Measurements from ENCODE around the gene PDE4D. TPM values are rescaled to one million over a fixed set of nuclear protein-coding genes. Genes with fewer than 3 reads are reported as not detected.

PDE4D gene
- total and polyA plus RNA-seq, 2 of the 4 experiments (the other 2 are of a cell fraction), result 1.4 to 7.9 TPM

DNA sequence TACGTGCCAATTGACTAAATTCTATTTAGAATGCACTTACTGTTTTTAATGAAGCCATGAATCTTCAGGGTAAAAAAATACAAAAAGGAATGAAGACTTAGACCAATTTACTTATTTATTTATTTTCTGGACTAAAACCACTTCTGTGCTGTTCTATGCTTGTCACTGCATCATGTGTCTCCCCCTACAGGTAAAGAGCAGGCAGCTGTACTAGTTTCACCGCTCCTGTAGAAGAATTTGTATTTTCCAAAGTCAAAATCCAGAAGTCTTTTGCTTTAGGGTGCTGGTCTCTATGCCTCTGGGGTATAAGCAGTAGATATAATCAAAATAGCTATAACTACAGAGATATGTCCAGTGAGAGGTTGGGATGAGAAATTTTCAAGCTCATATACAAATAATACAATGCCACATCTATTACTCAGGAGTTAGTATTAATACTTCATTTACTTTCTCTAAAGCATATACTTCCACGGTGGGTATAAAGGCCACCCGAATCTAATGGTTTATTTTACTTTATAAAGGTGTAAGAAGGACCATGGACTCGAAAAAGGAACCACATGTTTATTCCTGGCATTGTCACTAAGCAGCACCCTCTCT, 719.2 kb downstream of the PDE4D start:
- H3K23ac ChIP-seq (ENCODE audit: low read depth, low read length), result no peak overlapping the region
- H2BK15ac ChIP-seq (ENCODE audit: low read depth, low read length), result no peak overlapping the region
- H2BK120ac ChIP-seq (ENCODE audit: low read depth, low read length), result no peak overlapping the region
- no peaks in the 10 kb centered on the region for H3K9me3 ChIP-seq (ENCODE audit: control insufficient read depth, insufficient read depth, low read length)
- ATAC-seq (ENCODE audit: low read depth) (peak; percentile 96), DNase-seq (peak; percentile 87)
- no peak overlapping the region for H2AK5ac ChIP-seq (ENCODE audit: low read depth, low read length)
- no peak overlapping the region for H3K9ac ChIP-seq (ENCODE audit: low read depth, low read length)
- in situ Hi-C loops (cut with MboI; ENCODE audit: low sequenced_read_pairs) (loop anchor here (5.0 to 25.0 kb wide), 3 partner anchors 47 to 687 kb away; partner anchors contain the start of gene GAPT), dilution Hi-C loops (cut with HindIII; ENCODE audit: low sequenced_read_pairs, unreplicated experiment) (no loop called here), intact Hi-C loops (cut with micrococcal nuclease) (loop anchor here (1.0 to 5.0 kb wide), 4 partner anchors 77 to 288 kb away; no protein-coding TSS in a partner anchor)
- H3K36me3 ChIP-seq (ENCODE audit: control insufficient read depth, insufficient read depth, low read length), result no peaks in the 10 kb centered on the region
- H3K56ac ChIP-seq (ENCODE audit: extremely low read depth, insufficient read depth, low read length), result no peak overlapping the region
- H3K79me1 ChIP-seq (ENCODE audit: low read depth in 1 of 2, low read length in 2 of 2), result no peaks in the 10 kb centered on the region
- no peak overlapping the region for H3K4ac ChIP-seq (ENCODE audit: low read depth, low read length)
- no peak overlapping the region for H3K4me3 ChIP-seq (ENCODE audit: insufficient read depth, low read depth, low read length)
- no peaks in the 10 kb centered on the region for H3K4me1 ChIP-seq (ENCODE audit: control insufficient read depth, insufficient read depth, low read length)
- no peak overlapping the region for H4K5ac ChIP-seq (ENCODE audit: low read depth, low read length)
- H3K4me2 ChIP-seq (ENCODE audit: low read depth, low read length), result no peak overlapping the region
- no peaks in the 10 kb centered on the region for H4K20me1 ChIP-seq (ENCODE audit: insufficient read depth, low read length)
- no TSS peak for BruUV-seq (replicated peaks)
- H3K27ac ChIP-seq (ENCODE audit: insufficient read depth, low read length), result no peak overlapping the region
- H2BK20ac ChIP-seq (ENCODE audit: low read depth, low read length), result no peak overlapping the region
- TF ChIP-seq FOS (IDR thresholded peaks at IDR 0.05; ENCODE audit: low read depth, low read length), result no peak
- TF ChIP-seq, protein P1, sequence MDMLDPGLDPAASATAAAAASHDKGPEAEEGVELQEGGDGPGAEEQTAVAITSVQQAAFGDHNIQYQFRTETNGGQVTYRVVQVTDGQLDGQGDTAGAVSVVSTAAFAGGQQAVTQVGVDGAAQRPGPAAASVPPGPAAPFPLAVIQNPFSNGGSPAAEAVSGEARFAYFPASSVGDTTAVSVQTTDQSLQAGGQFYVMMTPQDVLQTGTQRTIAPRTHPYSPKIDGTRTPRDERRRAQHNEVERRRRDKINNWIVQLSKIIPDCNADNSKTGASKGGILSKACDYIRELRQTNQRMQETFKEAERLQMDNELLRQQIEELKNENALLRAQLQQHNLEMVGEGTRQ (IDR thresholded peaks at IDR 0.05; ENCODE audit: low read depth, low read length), result no peak
- peak; percentile 37; the same call in 1 of the 2 replicates for TF ChIP-seq POLR2A (IDR thresholded peaks at IDR 0.05; ENCODE audit: low read depth, low read length)
- TF ChIP-seq RAD21 (IDR thresholded peaks at IDR 0.05; ENCODE audit: low read length), result peak; percentile 97
- no peak; the same call in 1 of the 2 replicates for TF ChIP-seq CHD1 (IDR thresholded peaks at IDR 0.05; ENCODE audit: low read depth, low read length)
- TF ChIP-seq SMC3 (IDR thresholded peaks at IDR 0.05; ENCODE audit: low read depth, low read length), result peak; percentile 96
- TF ChIP-seq MAFK (IDR thresholded peaks at IDR 0.05; ENCODE audit: low read depth, low read length), result 0 out of 2 replicates have a peak, but pooled peaks have one; percentile 2
- TF ChIP-seq, protein P2, sequence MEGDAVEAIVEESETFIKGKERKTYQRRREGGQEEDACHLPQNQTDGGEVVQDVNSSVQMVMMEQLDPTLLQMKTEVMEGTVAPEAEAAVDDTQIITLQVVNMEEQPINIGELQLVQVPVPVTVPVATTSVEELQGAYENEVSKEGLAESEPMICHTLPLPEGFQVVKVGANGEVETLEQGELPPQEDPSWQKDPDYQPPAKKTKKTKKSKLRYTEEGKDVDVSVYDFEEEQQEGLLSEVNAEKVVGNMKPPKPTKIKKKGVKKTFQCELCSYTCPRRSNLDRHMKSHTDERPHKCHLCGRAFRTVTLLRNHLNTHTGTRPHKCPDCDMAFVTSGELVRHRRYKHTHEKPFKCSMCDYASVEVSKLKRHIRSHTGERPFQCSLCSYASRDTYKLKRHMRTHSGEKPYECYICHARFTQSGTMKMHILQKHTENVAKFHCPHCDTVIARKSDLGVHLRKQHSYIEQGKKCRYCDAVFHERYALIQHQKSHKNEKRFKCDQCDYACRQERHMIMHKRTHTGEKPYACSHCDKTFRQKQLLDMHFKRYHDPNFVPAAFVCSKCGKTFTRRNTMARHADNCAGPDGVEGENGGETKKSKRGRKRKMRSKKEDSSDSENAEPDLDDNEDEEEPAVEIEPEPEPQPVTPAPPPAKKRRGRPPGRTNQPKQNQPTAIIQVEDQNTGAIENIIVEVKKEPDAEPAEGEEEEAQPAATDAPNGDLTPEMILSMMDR (conservative IDR thresholded peaks at IDR 0.05; ENCODE audit: low read depth, low read length), result peak; percentile 98
- no peak overlapping the region for H3K18ac ChIP-seq (ENCODE audit: low read depth, low read length)
- ChIA-PET POLR2A (ENCODE audit: unreplicated experiment) (no interaction called here), CTCF (interaction anchor here (0.6 to 2.7 kb wide), 13 partner anchors 9 to 303 kb away, joined by 3 to 10 read pairs (median 4); no protein-coding TSS in a partner anchor)
- no peaks in the 10 kb centered on the region for H3K27me3 ChIP-seq (ENCODE audit: control insufficient read depth, insufficient read depth, low read length)
- no CpG with 5 or more reads among the region's 5 CpGs for WGBS, 2 experiments (ENCODE audit: extremely low coverage in 2 of 2, insufficient read length in 1 of 2)
- H4K91ac ChIP-seq (ENCODE audit: insufficient read depth, low read depth, low read length), result no peak overlapping the region
- H4K8ac ChIP-seq (ENCODE audit: low read depth in 2 of 2, low read length in 2 of 2), result no peak overlapping the region
- no peak overlapping the region for H3K14ac ChIP-seq (replicated peaks; ENCODE audit: low read depth, low read length)
- no peak overlapping the region for H2BK5ac ChIP-seq (ENCODE audit: low read depth, low read length, poor library complexity, severe bottlenecking)
- no peak overlapping the region for H2AK9ac ChIP-seq (replicated peaks; ENCODE audit: low read depth, low read length, poor library complexity)
- no peak overlapping the region for H2AFZ ChIP-seq (replicated peaks; ENCODE audit: low read length, poor library complexity)
- no peaks in the 10 kb centered on the region for H3K9me1 ChIP-seq (ENCODE audit: insufficient read depth, low read length)

Data from IMR-90 (cell line).